ENCODE measurements around the gene RBM15B.
A peak's percentile ranks its signal among the peaks of the same experiment; 100 is the strongest.
"Not testable (repeated sequence)": the region's sequence is repeated elsewhere in the genome, so short reads cannot be mapped to it uniquely, and the experiment has no call there.

RBM15B gene

GRCh38 chr3:51391075-51391565, at the start of gene RBM15B:
Gene RBM15B, plus strand, starts transcription at chr3:51391285. Its CDS starts 115 bp downstream, at chr3:51391400.
- DNase-seq (ENCODE audit: low spot score) = peak; percentile 95

GRCh38 chr3:51343918-51344687, 47.0 kb upstream of the RBM15B start:
- no peak for DNase-seq (ENCODE audit: low spot score)

GRCh38 chr3:51350751-51351150, 40.3 kb upstream of the RBM15B start:
- DNase-seq (ENCODE audit: low spot score) = no peak

GRCh38 chr3:51353131-51353530, 38.0 kb upstream of the RBM15B start:
- DNase-seq (ENCODE audit: low spot score) = no peak

- DNase-seq (ENCODE audit: low spot score) = no peak
Observed at GRCh38 chr3:51353691-51354090, 37.4 kb upstream of the RBM15B start.

- DNase-seq (ENCODE audit: low spot score) = no peak
Observed at GRCh38 chr3:51354172-51354571, 36.9 kb upstream of the RBM15B start.

- DNase-seq (ENCODE audit: low spot score) = no peak
Observed at GRCh38 chr3:51354731-51355615, 36.1 kb upstream of the RBM15B start.

- DNase-seq (ENCODE audit: low spot score) = no peak
Observed at GRCh38 chr3:51355891-51356578, 35.0 kb upstream of the RBM15B start.

GRCh38 chr3:51357856-51358255, 33.2 kb upstream of the RBM15B start:
- DNase-seq (ENCODE audit: low spot score) = no peak

GRCh38 chr3:51358981-51359380, 32.1 kb upstream of the RBM15B start:
- DNase-seq (ENCODE audit: low spot score) = no peak

GRCh38 chr3:51360806-51361205, 30.3 kb upstream of the RBM15B start:
- DNase-seq (ENCODE audit: low spot score) = no peak

GRCh38 chr3:51361746-51362145, 29.3 kb upstream of the RBM15B start:
- DNase-seq (ENCODE audit: low spot score) = no peak

GRCh38 chr3:51362476-51362875, 28.6 kb upstream of the RBM15B start:
- no peak for DNase-seq (ENCODE audit: low spot score)

GRCh38 chr3:51368276-51368675, 22.8 kb upstream of the RBM15B start:
- not testable (repeated sequence) for DNase-seq (ENCODE audit: low spot score)

- peak; percentile 63 for DNase-seq (ENCODE audit: low spot score)
Observed at GRCh38 chr3:51371943-51372557, 19.0 kb upstream of the RBM15B start.

- DNase-seq (ENCODE audit: low spot score) = no peak
Observed at GRCh38 chr3:51373658-51374421, 17.2 kb upstream of the RBM15B start.

GRCh38 chr3:51374456-51374855, 16.6 kb upstream of the RBM15B start:
- no peak for DNase-seq (ENCODE audit: low spot score)

- DNase-seq (ENCODE audit: low spot score) = no peak
Observed at GRCh38 chr3:51375136-51375535, 15.9 kb upstream of the RBM15B start.

GRCh38 chr3:51375571-51375970, 15.5 kb upstream of the RBM15B start:
- no peak for DNase-seq (ENCODE audit: low spot score)

- no peak for DNase-seq (ENCODE audit: low spot score)
Observed at GRCh38 chr3:51378065-51378464, 13.0 kb upstream of the RBM15B start.

GRCh38 chr3:51378726-51379125, 12.4 kb upstream of the RBM15B start:
- DNase-seq (ENCODE audit: low spot score) = no peak

Measured in SW480 (cell line).